Astrocyte of the spinal cord (primary cell): ENCODE measurements around the gene CD2BP2.
"Not testable (repeated sequence)": the region's sequence is repeated elsewhere in the genome, so short reads cannot be mapped to it uniquely, and the experiment has no call there.

Experiments used
- DNase-seq: peaks from one replicate; pipeline ENCODE4 v3.0.0; 2011; ENCODE audit warnings: low read depth, low spot score
- H3K4me3 ChIP-seq: 2 replicates; pipeline ENCODE4 v1.5.1; 2011; ENCODE audit warnings: low read depth, mild to moderate bottlenecking, low read length, moderate library complexity
- CTCF ChIP-seq: IDR thresholded peaks from 2 replicates; pipeline ENCODE4 v1.5.1; 2012; ENCODE audit warnings: low read depth, mild to moderate bottlenecking, low read length, inconsistent platforms
- in situ Hi-C: cut with HindIII; loops from 2 replicates; pipeline ENCODE4 v1.10.0; 2017; ENCODE audit warnings: low sequenced_read_pairs

CD2BP2 gene

GRCh38 chr16:30351001-30351441 is 4.1 kb downstream of the CD2BP2 start:
- in situ Hi-C loops, result no loop called here
- no peak for TF ChIP-seq CTCF
- no peak for DNase-seq
- H3K4me3 ChIP-seq, result no peak overlapping the region

GRCh38 chr16:30350134-30350871 is 4.8 kb downstream of the CD2BP2 start:
- TF ChIP-seq CTCF, result no peak
- no peak overlapping the region for H3K4me3 ChIP-seq
- peak; percentile 40 for DNase-seq
- in situ Hi-C loops, result no loop called here

- no peak overlapping the region for H3K4me3 ChIP-seq
- in situ Hi-C loops, result no loop called here
- no peak for DNase-seq
- no peak for TF ChIP-seq CTCF
These were observed 5.4 kb downstream of the CD2BP2 start for GRCh38 chr16:30349675-30350074.

- in situ Hi-C loops, result no loop called here
- no peak for DNase-seq
These were observed 6.2 kb downstream of the CD2BP2 start for GRCh38 chr16:30348929-30349328.

GRCh38 chr16:30348113-30348512 is 7.0 kb downstream of the CD2BP2 start:
- no peak for TF ChIP-seq CTCF
- no peak for DNase-seq
- in situ Hi-C loops, result no loop called here
- H3K4me3 ChIP-seq, result no peak overlapping the region

More at GRCh38 chr16:30348929-30349328, 6.2 kb downstream of the CD2BP2 start:
- H3K4me3 ChIP-seq, result no peak overlapping the region
- TF ChIP-seq CTCF, result no peak

- no peak for DNase-seq
- no peak for TF ChIP-seq CTCF
- in situ Hi-C loops, result no loop called here
These were observed 8.8 kb downstream of the CD2BP2 start for GRCh38 chr16:30346286-30346685.

GRCh38 chr16:30343491-30343820 is 11.7 kb downstream of the CD2BP2 start:
- in situ Hi-C loops, H3K4me3 ChIP-seq, DNase-seq: not testable (repeated sequence)

More at GRCh38 chr16:30346286-30346685, 8.8 kb downstream of the CD2BP2 start:
- no peak overlapping the region for H3K4me3 ChIP-seq
